Endodermal cell (in vitro differentiated cells): Measurements from ENCODE around the gene C1QBP. TPM values are rescaled to one million over a fixed set of nuclear protein-coding genes. Genes with fewer than 3 reads are reported as not detected.

Source experiments
- DNase-seq: peaks from one replicate; pipeline ENCODE4 v3.0.0-alpha.2; 2017
- H3K27ac ChIP-seq: 2 replicates; pipeline ENCODE4 v1.5.1; 2013; ENCODE audit warnings: mild to moderate bottlenecking, low read depth, low read length, moderate library complexity
- H3K27me3 ChIP-seq: 2 replicates; pipeline ENCODE4 v1.6.1; 2013; ENCODE audit warnings: mild to moderate bottlenecking, low read length, moderate library complexity; ENCODE audit not compliant: insufficient read depth, control insufficient read depth, poor library complexity, severe bottlenecking
- H3K36me3 ChIP-seq: 2 replicates; pipeline ENCODE4 v1.7.0; 2013; ENCODE audit warnings: mild to moderate bottlenecking, low read length, moderate library complexity; ENCODE audit not compliant: control insufficient read depth, insufficient read depth
- H3K4me1 ChIP-seq: one replicate; pipeline ENCODE4 v1.7.0; 2013; ENCODE audit warnings: low read length; ENCODE audit not compliant: control insufficient read depth, insufficient read depth
- H3K4me3 ChIP-seq: 2 replicates; pipeline ENCODE4 v1.5.1; 2013; ENCODE audit warnings: mild to moderate bottlenecking, low read length, moderate library complexity
- H3K9ac ChIP-seq: 2 replicates; pipeline ENCODE4 v1.6.1; 2013; ENCODE audit warnings: mild to moderate bottlenecking, low read length, moderate library complexity; ENCODE audit not compliant: poor library complexity, severe bottlenecking; ENCODE audit errors: extremely low read depth
- H3K9me3 ChIP-seq: 2 replicates; pipeline ENCODE4 v1.6.1; 2013; ENCODE audit warnings: mild to moderate bottlenecking, low read length, moderate library complexity; ENCODE audit not compliant: control insufficient read depth
- H3K27ac Mint-ChIP-seq: 2 replicates; pipeline ENCODE4 v1.8.0; 2020; ENCODE audit warnings: mixed read lengths
- H3K27me3 Mint-ChIP-seq: 2 replicates; pipeline ENCODE4 v1.8.0; 2021; ENCODE audit warnings: mild to moderate bottlenecking, mixed read lengths; ENCODE audit not compliant: insufficient read depth
- H3K36me3 Mint-ChIP-seq: 2 replicates; pipeline ENCODE4 v1.8.0; 2020; ENCODE audit warnings: low read depth, mixed read lengths
- H3K4me1 Mint-ChIP-seq: 2 replicates; pipeline ENCODE4 v1.8.0; 2020; ENCODE audit warnings: mixed read lengths
- H3K4me3 Mint-ChIP-seq: 2 replicates; pipeline ENCODE4 v1.8.0; 2020; ENCODE audit warnings: mild to moderate bottlenecking, moderate library complexity, mixed read lengths
- H3K9me3 Mint-ChIP-seq: 2 replicates; pipeline ENCODE4 v1.8.0; 2020; ENCODE audit warnings: mild to moderate bottlenecking, mixed read lengths
- WGBS, 2 experiments: methylation state at CpG; one replicate each; pipeline versions ENCODE4 v1.1.5 to v1.1.7; 2013; ENCODE audit warnings: missing lambda C conversion rate in 2 of 2, mixed read lengths in 1 of 2; ENCODE audit not compliant: insufficient coverage in 1 of 2, insufficient read length in 1 of 2; 5-methylcytosine and 5-hydroxymethylcytosine counted together
- total RNA-seq, 2 donors: library from RNA; stranded (reverse); fragmentation: NEBNext Ultra II Directional in 1 of 2; extraction: Animal tissue kit (Norgen Biotek cat#: 25700) in 1 of 2; gene quantifications; 2 replicates in 1 of 2; 3 replicates in 1 of 2; pipeline ENCODE4 v1.2.1, GENCODE V29; 2021
- TF ChIP-seq, protein P1 (sequence below): fragments of 200-600 bp; sonication (generic); conservative IDR thresholded peaks from 2 replicates; pipeline ENCODE4 v1.5.0; 2021; ENCODE audit warnings: antibody characterized with exemption, mild to moderate bottlenecking

Gene C1QBP
- total RNA-seq, 2 donors from 2014 or later, result 213 to 217 TPM

DNA sequence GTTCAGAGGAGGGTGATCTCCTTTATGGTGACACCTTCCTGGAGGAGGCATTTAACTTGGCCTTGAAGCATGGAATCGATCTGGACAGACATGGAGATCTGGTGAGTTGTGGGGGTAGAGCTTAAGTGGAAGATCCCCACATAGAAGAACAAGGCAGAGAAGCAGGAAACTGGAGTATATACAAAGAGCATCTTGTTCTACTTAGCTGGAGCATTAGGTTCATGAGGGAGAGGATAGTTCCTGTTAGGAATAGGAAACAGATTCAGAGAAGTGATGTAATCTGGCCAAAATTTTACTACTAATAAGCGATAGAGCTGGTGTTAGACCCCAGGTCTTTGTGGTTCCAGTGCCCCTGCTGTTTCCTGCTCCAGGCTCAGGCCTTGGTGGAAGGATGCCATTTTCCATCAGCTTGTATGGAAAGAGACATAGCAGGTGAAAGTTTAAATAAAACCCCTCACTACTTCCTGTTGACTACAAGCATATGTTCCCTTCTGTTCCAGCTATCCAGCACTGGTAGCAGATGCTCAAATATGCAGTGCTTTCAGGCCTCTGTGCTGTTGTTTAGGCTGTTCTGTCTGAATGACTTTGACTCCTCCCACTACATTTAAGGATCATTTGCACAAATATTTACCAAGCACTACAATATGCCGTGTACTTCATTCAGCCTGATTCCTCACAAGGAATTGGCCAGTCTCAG is 9.6 kb downstream of the C1QBP start:
- Mint-ChIP-seq H3K36me3 (peaks cover 86% of the 10 kb centered on the region), H3K27me3 (no peaks in the 10 kb centered on the region), H3K9me3 (no peaks in the 10 kb centered on the region), H3K4me3 (no peak overlapping the region), H3K27ac (no peak overlapping the region), H3K4me1 (no peaks in the 10 kb centered on the region)
- H3K27ac ChIP-seq, result no peak overlapping the region
- H3K4me3 ChIP-seq, result no peak overlapping the region
- no peaks in the 10 kb centered on the region for H3K9me3 ChIP-seq
- H3K27me3 ChIP-seq, result no peaks in the 10 kb centered on the region
- H3K4me1 ChIP-seq, result no peaks in the 10 kb centered on the region
- no peak overlapping the region for H3K9ac ChIP-seq
- 94 to 95% methylated on average over 3 of the region's 3 CpGs for WGBS, 2 experiments
- H3K36me3 ChIP-seq, result peaks cover 82% of the 10 kb centered on the region
- TF ChIP-seq, protein P1, sequence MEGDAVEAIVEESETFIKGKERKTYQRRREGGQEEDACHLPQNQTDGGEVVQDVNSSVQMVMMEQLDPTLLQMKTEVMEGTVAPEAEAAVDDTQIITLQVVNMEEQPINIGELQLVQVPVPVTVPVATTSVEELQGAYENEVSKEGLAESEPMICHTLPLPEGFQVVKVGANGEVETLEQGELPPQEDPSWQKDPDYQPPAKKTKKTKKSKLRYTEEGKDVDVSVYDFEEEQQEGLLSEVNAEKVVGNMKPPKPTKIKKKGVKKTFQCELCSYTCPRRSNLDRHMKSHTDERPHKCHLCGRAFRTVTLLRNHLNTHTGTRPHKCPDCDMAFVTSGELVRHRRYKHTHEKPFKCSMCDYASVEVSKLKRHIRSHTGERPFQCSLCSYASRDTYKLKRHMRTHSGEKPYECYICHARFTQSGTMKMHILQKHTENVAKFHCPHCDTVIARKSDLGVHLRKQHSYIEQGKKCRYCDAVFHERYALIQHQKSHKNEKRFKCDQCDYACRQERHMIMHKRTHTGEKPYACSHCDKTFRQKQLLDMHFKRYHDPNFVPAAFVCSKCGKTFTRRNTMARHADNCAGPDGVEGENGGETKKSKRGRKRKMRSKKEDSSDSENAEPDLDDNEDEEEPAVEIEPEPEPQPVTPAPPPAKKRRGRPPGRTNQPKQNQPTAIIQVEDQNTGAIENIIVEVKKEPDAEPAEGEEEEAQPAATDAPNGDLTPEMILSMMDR, result no peak
- DNase-seq, result no peak

DNA sequence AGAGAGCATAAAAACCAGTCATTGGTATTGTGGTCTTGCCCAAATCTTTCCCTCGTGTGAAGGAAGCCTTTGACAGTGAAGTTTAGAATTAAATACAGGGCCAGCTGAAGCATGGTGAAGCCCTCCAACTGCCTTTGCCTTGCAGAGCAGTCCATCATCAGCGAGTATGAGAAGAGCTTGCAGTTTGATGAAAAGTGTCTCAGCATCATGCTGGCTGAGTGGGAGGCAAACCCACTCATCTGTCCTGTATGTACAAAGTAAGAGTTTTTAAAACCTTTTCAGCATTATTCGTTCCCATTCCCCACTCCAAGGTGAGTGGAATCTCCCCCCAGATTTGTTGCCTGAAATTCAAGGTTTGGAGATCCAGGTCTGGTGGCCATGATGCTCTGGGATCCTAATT is 13.1 kb downstream of the C1QBP start:
- H3K27ac Mint-ChIP-seq, result no peak overlapping the region
- peaks cover 75% of the 10 kb centered on the region for H3K36me3 ChIP-seq
- no peaks in the 10 kb centered on the region for H3K9me3 Mint-ChIP-seq
- DNase-seq, result no peak
- peaks cover 84% of the 10 kb centered on the region for H3K36me3 Mint-ChIP-seq
- H3K27me3 Mint-ChIP-seq, result no peaks in the 10 kb centered on the region
- H3K27me3 ChIP-seq, result no peaks in the 10 kb centered on the region
- H3K4me3 Mint-ChIP-seq, result no peak overlapping the region
- no peak overlapping the region for H3K27ac ChIP-seq
- H3K9ac ChIP-seq, result no peak overlapping the region
- H3K9me3 ChIP-seq, result no peaks in the 10 kb centered on the region
- H3K4me1 Mint-ChIP-seq, result peaks cover 5% of the 10 kb centered on the region
- 96 to 100% methylated on average over 3 of the region's 3 CpGs for WGBS, 2 experiments
- TF ChIP-seq, protein P1, result no peak
- no peak overlapping the region for H3K4me3 ChIP-seq
- H3K4me1 ChIP-seq, result no peaks in the 10 kb centered on the region

DNA sequence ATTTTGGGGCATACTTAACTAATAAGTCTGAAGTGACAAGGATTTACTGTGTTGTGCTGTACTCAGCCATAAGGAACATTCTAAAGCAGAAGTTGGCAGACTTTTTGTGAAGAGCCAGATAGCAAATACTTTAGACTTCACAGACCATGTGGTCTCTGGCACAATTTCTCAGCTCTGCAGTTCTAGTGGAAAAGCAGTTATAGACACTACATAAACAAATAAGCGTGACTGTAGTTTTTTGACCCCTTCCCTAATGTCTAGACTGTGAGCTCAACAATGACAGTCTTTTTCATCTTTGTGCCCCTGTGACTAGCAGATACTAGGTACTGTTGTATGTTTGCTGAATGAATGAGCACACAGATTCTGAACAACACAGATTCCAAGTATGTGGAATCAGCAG is 14.0 kb downstream of the C1QBP start:
- H3K27me3 ChIP-seq, result no peaks in the 10 kb centered on the region
- H3K4me1 Mint-ChIP-seq, result peaks cover 6% of the 10 kb centered on the region
- H3K9ac ChIP-seq, result no peak overlapping the region
- H3K27ac Mint-ChIP-seq, result no peak overlapping the region
- no peaks in the 10 kb centered on the region for H3K27me3 Mint-ChIP-seq
- no peaks in the 10 kb centered on the region for H3K9me3 Mint-ChIP-seq
- H3K9me3 ChIP-seq, result no peaks in the 10 kb centered on the region
- TF ChIP-seq, protein P1, result no peak
- no peak for DNase-seq
- no peak overlapping the region for H3K4me3 Mint-ChIP-seq
- no peaks in the 10 kb centered on the region for H3K4me1 ChIP-seq
- H3K4me3 ChIP-seq, result no peak overlapping the region
- 92 to 100% methylated on average over 1 of the region's 1 CpG for WGBS, 2 experiments
- peaks cover 68% of the 10 kb centered on the region for H3K36me3 ChIP-seq
- no peak overlapping the region for H3K27ac ChIP-seq
- peaks cover 75% of the 10 kb centered on the region for H3K36me3 Mint-ChIP-seq
